ENCODE results near the gene SLC47A1. TPM values are rescaled to one million over a fixed set of nuclear protein-coding genes. Genes with fewer than 3 reads are reported as not detected.

Gene SLC47A1
- total and polyA plus RNA-seq, 2 of the 4 experiments (the other 2 are of a cell fraction), result not detected

- no peak overlapping the region for H3K4me2 ChIP-seq (ENCODE audit: low read depth, low read length)
- no peaks in the 10 kb centered on the region for H3K9me3 ChIP-seq (ENCODE audit: control insufficient read depth, insufficient read depth, low read length)
- H3K14ac ChIP-seq (replicated peaks; ENCODE audit: low read depth, low read length), result no peak overlapping the region
- no peak overlapping the region for H3K9ac ChIP-seq (ENCODE audit: low read depth, low read length)
- H2BK120ac ChIP-seq (ENCODE audit: low read depth, low read length), result no peak overlapping the region
- no peak overlapping the region for H2BK5ac ChIP-seq (ENCODE audit: low read depth, low read length, poor library complexity, severe bottlenecking)
- H4K5ac ChIP-seq (ENCODE audit: low read depth, low read length), result no peak overlapping the region
- peaks cover 59% of the 10 kb centered on the region for H3K27me3 ChIP-seq (ENCODE audit: control insufficient read depth, insufficient read depth, low read length)
- no peak overlapping the region for H2BK15ac ChIP-seq (ENCODE audit: low read depth, low read length)
- WGBS, 2 experiments (ENCODE audit: extremely low coverage in 2 of 2, insufficient read length in 1 of 2), result 32% methylated on average over 4 of the region's 14 CpGs; no CpG with 5 or more reads in 1 of the 2 experiments
- DNase-seq, result no peak
- H2AFZ ChIP-seq (replicated peaks; ENCODE audit: low read length, poor library complexity), result no peak overlapping the region
- no peaks in the 10 kb centered on the region for H3K9me1 ChIP-seq (ENCODE audit: insufficient read depth, low read length)
- H2AK9ac ChIP-seq (replicated peaks; ENCODE audit: low read depth, low read length, poor library complexity), result no peak overlapping the region
- BruUV-seq (replicated peaks), result no TSS peak
- H3K4ac ChIP-seq (ENCODE audit: low read depth, low read length), result no peak overlapping the region
- dilution Hi-C loops (cut with HindIII; ENCODE audit: low sequenced_read_pairs, unreplicated experiment) (no loop called here), in situ Hi-C loops (cut with MboI; ENCODE audit: low sequenced_read_pairs) (no loop called here), intact Hi-C loops (cut with micrococcal nuclease) (no loop called here)
- H3K56ac ChIP-seq (ENCODE audit: extremely low read depth, insufficient read depth, low read length), result no peak overlapping the region
- no peak overlapping the region for H3K18ac ChIP-seq (ENCODE audit: low read depth, low read length)
- ChIA-PET POLR2A (ENCODE audit: unreplicated experiment) (no interaction called here), CTCF (no interaction called here)
- H3K27ac ChIP-seq (ENCODE audit: insufficient read depth, low read length), result no peak overlapping the region
- H2BK20ac ChIP-seq (ENCODE audit: low read depth, low read length), result no peak overlapping the region
- H3K4me3 ChIP-seq (ENCODE audit: insufficient read depth, low read depth, low read length), result no peak overlapping the region
- H3K4me1 ChIP-seq (ENCODE audit: control insufficient read depth, insufficient read depth, low read length), result no peaks in the 10 kb centered on the region
- no peaks in the 10 kb centered on the region for H3K79me1 ChIP-seq (ENCODE audit: low read depth in 1 of 2, low read length in 2 of 2)
- H3K36me3 ChIP-seq (ENCODE audit: control insufficient read depth, insufficient read depth, low read length), result no peaks in the 10 kb centered on the region
- no peak overlapping the region for H3K23ac ChIP-seq (ENCODE audit: low read depth, low read length)
- ATAC-seq (ENCODE audit: low read depth), result no peak
- H4K91ac ChIP-seq (ENCODE audit: insufficient read depth, low read depth, low read length), result no peak overlapping the region
- H2AK5ac ChIP-seq (ENCODE audit: low read depth, low read length), result no peak overlapping the region
- H4K8ac ChIP-seq (ENCODE audit: low read depth in 2 of 2, low read length in 2 of 2), result no peak overlapping the region
- no peaks in the 10 kb centered on the region for H4K20me1 ChIP-seq (ENCODE audit: insufficient read depth, low read length)
- TF ChIP-seq RCOR1 (IDR thresholded peaks at IDR 0.05; ENCODE audit: insufficient replicate concordance, low read length) (no peak), RAD21 (IDR thresholded peaks at IDR 0.05; ENCODE audit: low read length) (no peak), MAZ (IDR thresholded peaks at IDR 0.05; ENCODE audit: borderline replicate concordance, low read depth, low read length) (no peak), CHD1 (IDR thresholded peaks at IDR 0.05; ENCODE audit: low read depth, low read length) (no peak), CEBPB (IDR thresholded peaks at IDR 0.05; ENCODE audit: low read depth, low read length) (peak; percentile 49), ELK1 (IDR thresholded peaks at IDR 0.05; ENCODE audit: borderline replicate concordance, low read depth, low read length) (no peak)
- TF ChIP-seq, protein P1, sequence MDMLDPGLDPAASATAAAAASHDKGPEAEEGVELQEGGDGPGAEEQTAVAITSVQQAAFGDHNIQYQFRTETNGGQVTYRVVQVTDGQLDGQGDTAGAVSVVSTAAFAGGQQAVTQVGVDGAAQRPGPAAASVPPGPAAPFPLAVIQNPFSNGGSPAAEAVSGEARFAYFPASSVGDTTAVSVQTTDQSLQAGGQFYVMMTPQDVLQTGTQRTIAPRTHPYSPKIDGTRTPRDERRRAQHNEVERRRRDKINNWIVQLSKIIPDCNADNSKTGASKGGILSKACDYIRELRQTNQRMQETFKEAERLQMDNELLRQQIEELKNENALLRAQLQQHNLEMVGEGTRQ (IDR thresholded peaks at IDR 0.05; ENCODE audit: low read depth, low read length), result no peak
Measured at GRCh38 chr17:19538095-19539039, 4.7 kb downstream of the SLC47A1 start.

Measured in IMR-90 (cell line).